Cardiac muscle cell (in vitro differentiated cells and primary cell): ENCODE results near the gene UBLCP1. TPM values are rescaled to one million over a fixed set of nuclear protein-coding genes. Genes with fewer than 3 reads are reported as not detected.
"Not testable (repeated sequence)": the region's sequence is repeated elsewhere in the genome, so short reads cannot be mapped to it uniquely, and the experiment has no call there.

Source experiments
- DNase-seq, 2 donors: peaks; one replicate each; pipeline versions ENCODE4 v3.0.0 to v3.0.0-alpha.2; 2010 to 2017; ENCODE audit warnings: low read depth in 1 of 2, low spot score in 1 of 2
- H3K27ac ChIP-seq: fragments of 200-600 bp; sonication (generic); 2 replicates; pipeline ENCODE4 v1.5.1; 2016
- H3K27me3 ChIP-seq: fragments of 200-600 bp; sonication (generic); 2 replicates; pipeline ENCODE4 v1.6.0; 2016; ENCODE audit warnings: control low read depth
- H3K36me3 ChIP-seq: fragments of 200-600 bp; sonication (generic); 2 replicates; pipeline ENCODE4 v1.5.1; 2016; ENCODE audit warnings: control low read depth
- H3K4me1 ChIP-seq: fragments of 200-600 bp; sonication (generic); 2 replicates; pipeline ENCODE4 v1.8.1; 2017; ENCODE audit warnings: low read depth, mild to moderate bottlenecking, mixed run types
- H3K4me3 ChIP-seq: fragments of 200-600 bp; sonication (generic); 2 replicates; pipeline ENCODE4 v1.5.1; 2016; ENCODE audit warnings: mild to moderate bottlenecking
- H3K9me3 ChIP-seq: fragments of 200-600 bp; sonication (generic); 2 replicates; pipeline ENCODE4 v1.5.1; 2017; ENCODE audit warnings: low read depth, mild to moderate bottlenecking, control low read depth
- CTCF ChIP-seq: IDR thresholded peaks from 2 replicates; pipeline ENCODE4 v1.5.1; 2012; ENCODE audit warnings: low read depth, mild to moderate bottlenecking, low read length
- polyA plus RNA-seq: library from polyadenylated mRNA; unstranded; fragments of >200 nt; fragmentation: Nextera tagmentation; extraction: Ambion mirVana; gene quantifications from 2 replicates; pipeline ENCODE4 v1.2.1, GENCODE V29; 2016
- total RNA-seq: library from RNA; depleted of rRNA; stranded (reverse); fragments of >200 nt; gene quantifications from 2 replicates; pipeline ENCODE4 v1.2.3, GENCODE V29; 2016

UBLCP1 gene
- total and polyA plus RNA-seq, 2 experiments from 2014 or later: 12.2 to 30.5 TPM

- no peak overlapping the region for H3K27ac ChIP-seq
- no peak for TF ChIP-seq CTCF
- H3K4me3 ChIP-seq: no peak overlapping the region
- no peaks in the 10 kb centered on the region for H3K27me3 ChIP-seq
- H3K36me3 ChIP-seq: no peaks in the 10 kb centered on the region
- H3K4me1 ChIP-seq: no peaks in the 10 kb centered on the region
- no peaks in the 10 kb centered on the region for H3K9me3 ChIP-seq
- no peak for DNase-seq
These were observed 38.4 kb downstream of the UBLCP1 start for GRCh38 chr5:159301466-159301865.

- H3K36me3 ChIP-seq, H3K4me1 ChIP-seq, DNase-seq, H3K27ac ChIP-seq, H3K9me3 ChIP-seq, H3K4me3 ChIP-seq, H3K27me3 ChIP-seq: not testable (repeated sequence)
These were observed 39.1 kb downstream of the UBLCP1 start for GRCh38 chr5:159301929-159302860.

- Histone ChIP-seq H3K36me3 (no peaks in the 10 kb centered on the region), H3K4me1 (no peaks in the 10 kb centered on the region), H3K9me3 (no peaks in the 10 kb centered on the region), H3K4me3 (no peak overlapping the region), H3K27ac (no peak overlapping the region), H3K27me3 (peaks cover 9% of the 10 kb centered on the region)
- TF ChIP-seq CTCF: no peak
- DNase-seq: no peak
These were observed 40.2 kb downstream of the UBLCP1 start for GRCh38 chr5:159303286-159303685.

- H3K36me3 ChIP-seq: no peaks in the 10 kb centered on the region
- no peak overlapping the region for H3K4me3 ChIP-seq
- H3K4me1 ChIP-seq: no peaks in the 10 kb centered on the region
- DNase-seq: no peak
- no peak for TF ChIP-seq CTCF
- no peak overlapping the region for H3K27ac ChIP-seq
- H3K27me3 ChIP-seq: peaks cover 27% of the 10 kb centered on the region
- H3K9me3 ChIP-seq: no peaks in the 10 kb centered on the region
These were observed 42.0 kb downstream of the UBLCP1 start for GRCh38 chr5:159304961-159305595.

- no peaks in the 10 kb centered on the region for H3K9me3 ChIP-seq
- no peak for TF ChIP-seq CTCF
- H3K4me3 ChIP-seq: no peak overlapping the region
- no peak for DNase-seq
- H3K36me3 ChIP-seq: no peaks in the 10 kb centered on the region
- no peak overlapping the region for H3K27ac ChIP-seq
- H3K27me3 ChIP-seq: peaks cover 48% of the 10 kb centered on the region
- no peaks in the 10 kb centered on the region for H3K4me1 ChIP-seq
These were observed 46.8 kb downstream of the UBLCP1 start for GRCh38 chr5:159309689-159310433.

GRCh38 chr5:159310511-159310910, 47.4 kb downstream of the UBLCP1 start:
- Histone ChIP-seq H3K27ac (no peak overlapping the region), H3K4me1 (no peaks in the 10 kb centered on the region), H3K36me3 (no peaks in the 10 kb centered on the region), H3K4me3 (no peak overlapping the region), H3K9me3 (no peaks in the 10 kb centered on the region), H3K27me3 (peaks cover 48% of the 10 kb centered on the region)
- DNase-seq: peak; percentile 26 to 39
- no peak for TF ChIP-seq CTCF
